Measurements from ENCODE around the gene CYYR1. TPM values are rescaled to one million over a fixed set of nuclear protein-coding genes. Genes with fewer than 3 reads are reported as not detected.

CYYR1 gene
- total RNA-seq, 1 experiment from 2014 or later, result not detected

DNA sequence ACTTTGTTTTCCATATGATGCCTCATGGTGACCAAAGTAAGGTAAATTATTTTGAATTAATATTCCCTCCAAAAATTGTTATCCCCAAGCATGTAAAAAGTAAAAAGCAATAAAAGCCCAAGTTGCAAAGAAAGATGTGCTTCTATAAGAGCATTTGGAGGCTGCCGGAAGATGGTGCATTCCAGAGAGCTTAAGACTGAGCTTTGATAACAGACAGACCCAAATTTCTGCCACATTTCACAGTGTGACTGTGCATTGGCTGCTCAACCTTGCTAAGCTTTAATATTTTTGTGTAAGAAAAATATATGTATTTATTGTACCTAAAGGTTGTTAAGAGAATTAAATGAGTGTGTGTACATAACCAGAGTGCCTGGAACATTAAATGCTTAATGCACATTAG, 67.9 kb downstream of the CYYR1 start:
- in situ Hi-C loops (cut with HindIII; ENCODE audit: low pct_unique_long_range_greater_than_20kb, low sequenced_read_pairs) (no loop called here), intact Hi-C loops (cut with micrococcal nuclease; ENCODE audit: unreplicated experiment) (no loop called here)
- no peaks in the 10 kb centered on the region for H3K27me3 ChIP-seq (ENCODE audit: control insufficient read depth, insufficient read depth, low read length)
- no TSS peak for BruUV-seq (replicated peaks)
- H3K4me1 ChIP-seq (ENCODE audit: control insufficient read depth, insufficient read depth, low read length), result no peaks in the 10 kb centered on the region
- DNase-seq (ENCODE audit: low read depth, low spot score) (no peak), ATAC-seq (no peak)
- CTCF ChIA-PET, result no interaction called here
- no peaks in the 10 kb centered on the region for H3K9me3 ChIP-seq (ENCODE audit: control insufficient read depth, insufficient read depth, low read depth, low read length)
- POLR2A ChIA-PET, result no interaction called here
- H3K27ac ChIP-seq (ENCODE audit: low read length), result no peak overlapping the region
- no peak overlapping the region for H3K4me3 ChIP-seq (ENCODE audit: low read depth in 2 of 2, low read length in 2 of 2)
- TF ChIP-seq TCF7L2 (IDR thresholded peaks at IDR 0.05; ENCODE audit: low read depth, low read length) (no peak), SIN3A (IDR thresholded peaks at IDR 0.05; ENCODE audit: borderline replicate concordance, insufficient read depth, low read depth, low read length) (no peak), POLR2AphosphoS5 (IDR thresholded peaks at IDR 0.05; ENCODE audit: low read depth, low read length) (no peak)
- TF ChIP-seq, protein P1, sequence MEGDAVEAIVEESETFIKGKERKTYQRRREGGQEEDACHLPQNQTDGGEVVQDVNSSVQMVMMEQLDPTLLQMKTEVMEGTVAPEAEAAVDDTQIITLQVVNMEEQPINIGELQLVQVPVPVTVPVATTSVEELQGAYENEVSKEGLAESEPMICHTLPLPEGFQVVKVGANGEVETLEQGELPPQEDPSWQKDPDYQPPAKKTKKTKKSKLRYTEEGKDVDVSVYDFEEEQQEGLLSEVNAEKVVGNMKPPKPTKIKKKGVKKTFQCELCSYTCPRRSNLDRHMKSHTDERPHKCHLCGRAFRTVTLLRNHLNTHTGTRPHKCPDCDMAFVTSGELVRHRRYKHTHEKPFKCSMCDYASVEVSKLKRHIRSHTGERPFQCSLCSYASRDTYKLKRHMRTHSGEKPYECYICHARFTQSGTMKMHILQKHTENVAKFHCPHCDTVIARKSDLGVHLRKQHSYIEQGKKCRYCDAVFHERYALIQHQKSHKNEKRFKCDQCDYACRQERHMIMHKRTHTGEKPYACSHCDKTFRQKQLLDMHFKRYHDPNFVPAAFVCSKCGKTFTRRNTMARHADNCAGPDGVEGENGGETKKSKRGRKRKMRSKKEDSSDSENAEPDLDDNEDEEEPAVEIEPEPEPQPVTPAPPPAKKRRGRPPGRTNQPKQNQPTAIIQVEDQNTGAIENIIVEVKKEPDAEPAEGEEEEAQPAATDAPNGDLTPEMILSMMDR (IDR thresholded peaks at IDR 0.05), result no peak
- TF ChIP-seq, protein P2, sequence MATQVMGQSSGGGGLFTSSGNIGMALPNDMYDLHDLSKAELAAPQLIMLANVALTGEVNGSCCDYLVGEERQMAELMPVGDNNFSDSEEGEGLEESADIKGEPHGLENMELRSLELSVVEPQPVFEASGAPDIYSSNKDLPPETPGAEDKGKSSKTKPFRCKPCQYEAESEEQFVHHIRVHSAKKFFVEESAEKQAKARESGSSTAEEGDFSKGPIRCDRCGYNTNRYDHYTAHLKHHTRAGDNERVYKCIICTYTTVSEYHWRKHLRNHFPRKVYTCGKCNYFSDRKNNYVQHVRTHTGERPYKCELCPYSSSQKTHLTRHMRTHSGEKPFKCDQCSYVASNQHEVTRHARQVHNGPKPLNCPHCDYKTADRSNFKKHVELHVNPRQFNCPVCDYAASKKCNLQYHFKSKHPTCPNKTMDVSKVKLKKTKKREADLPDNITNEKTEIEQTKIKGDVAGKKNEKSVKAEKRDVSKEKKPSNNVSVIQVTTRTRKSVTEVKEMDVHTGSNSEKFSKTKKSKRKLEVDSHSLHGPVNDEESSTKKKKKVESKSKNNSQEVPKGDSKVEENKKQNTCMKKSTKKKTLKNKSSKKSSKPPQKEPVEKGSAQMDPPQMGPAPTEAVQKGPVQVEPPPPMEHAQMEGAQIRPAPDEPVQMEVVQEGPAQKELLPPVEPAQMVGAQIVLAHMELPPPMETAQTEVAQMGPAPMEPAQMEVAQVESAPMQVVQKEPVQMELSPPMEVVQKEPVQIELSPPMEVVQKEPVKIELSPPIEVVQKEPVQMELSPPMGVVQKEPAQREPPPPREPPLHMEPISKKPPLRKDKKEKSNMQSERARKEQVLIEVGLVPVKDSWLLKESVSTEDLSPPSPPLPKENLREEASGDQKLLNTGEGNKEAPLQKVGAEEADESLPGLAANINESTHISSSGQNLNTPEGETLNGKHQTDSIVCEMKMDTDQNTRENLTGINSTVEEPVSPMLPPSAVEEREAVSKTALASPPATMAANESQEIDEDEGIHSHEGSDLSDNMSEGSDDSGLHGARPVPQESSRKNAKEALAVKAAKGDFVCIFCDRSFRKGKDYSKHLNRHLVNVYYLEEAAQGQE (IDR thresholded peaks at IDR 0.05; ENCODE audit: insufficient read depth in 1 of 2, low read depth in 2 of 2, low read length in 1 of 2), result no peak
- H3K36me3 ChIP-seq (ENCODE audit: control insufficient read depth, insufficient read depth, low read length), result no peaks in the 10 kb centered on the region

DNA sequence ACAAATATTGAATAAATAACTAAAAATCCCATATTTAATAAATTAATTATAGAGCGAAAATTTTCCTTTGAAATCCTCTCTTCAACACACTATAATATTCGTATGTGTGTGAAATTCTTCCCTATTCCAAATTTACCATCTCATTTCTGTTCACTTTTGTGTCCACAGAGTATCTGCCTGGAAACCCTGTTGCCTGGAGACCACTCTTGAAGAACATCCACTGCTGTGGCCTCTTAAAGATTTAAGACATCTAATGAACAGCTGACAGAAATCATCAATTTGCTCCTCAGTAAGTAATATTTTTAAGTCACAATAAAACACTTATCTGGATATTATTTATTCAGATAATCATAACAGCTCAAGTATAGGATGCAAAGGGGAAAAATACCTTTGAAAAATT, 69.7 kb downstream of the CYYR1 start:
- no TSS peak for BruUV-seq (replicated peaks)

More for the DNA sequence above, 69.7 kb downstream of the CYYR1 start:
- in situ Hi-C loops (cut with HindIII; ENCODE audit: low pct_unique_long_range_greater_than_20kb, low sequenced_read_pairs) (no loop called here), intact Hi-C loops (cut with micrococcal nuclease; ENCODE audit: unreplicated experiment) (no loop called here)
- no peaks in the 10 kb centered on the region for H3K9me3 ChIP-seq (ENCODE audit: control insufficient read depth, insufficient read depth, low read depth, low read length)
- POLR2A ChIA-PET, result no interaction called here
- DNase-seq (ENCODE audit: low read depth, low spot score), result no peak
- no peak for TF ChIP-seq TCF7L2 (IDR thresholded peaks at IDR 0.05; ENCODE audit: low read depth, low read length)
- no peak for TF ChIP-seq POLR2AphosphoS5 (IDR thresholded peaks at IDR 0.05; ENCODE audit: low read depth, low read length)
- TF ChIP-seq, protein P2 (IDR thresholded peaks at IDR 0.05; ENCODE audit: insufficient read depth in 1 of 2, low read depth in 2 of 2, low read length in 1 of 2), result no peak
- no peak for TF ChIP-seq SIN3A (IDR thresholded peaks at IDR 0.05; ENCODE audit: borderline replicate concordance, insufficient read depth, low read depth, low read length)
- TF ChIP-seq, protein P1 (IDR thresholded peaks at IDR 0.05), result no peak
- H3K27me3 ChIP-seq (ENCODE audit: control insufficient read depth, insufficient read depth, low read length), result no peaks in the 10 kb centered on the region
- H3K27ac ChIP-seq (ENCODE audit: low read length), result no peak overlapping the region
- H3K36me3 ChIP-seq (ENCODE audit: control insufficient read depth, insufficient read depth, low read length), result no peaks in the 10 kb centered on the region
- CTCF ChIA-PET, result no interaction called here
- H3K4me1 ChIP-seq (ENCODE audit: control insufficient read depth, insufficient read depth, low read length), result no peaks in the 10 kb centered on the region
- no peak overlapping the region for H3K4me3 ChIP-seq (ENCODE audit: low read depth in 2 of 2, low read length in 2 of 2)
- no peak for ATAC-seq
